Glutamatergic neuron (in vitro differentiated cells): ENCODE results near the gene ABTB2. TPM values are rescaled to one million over a fixed set of nuclear protein-coding genes. Genes with fewer than 3 reads are reported as not detected.
A peak's percentile ranks its signal among the peaks of the same experiment; 100 is the strongest.

ENCODE experiments used
- DNase-seq: peaks from one replicate; pipeline ENCODE4 v3.0.0; 2022
- H3K27ac Mint-ChIP-seq: one replicate; pipeline ENCODE4 v1.8.0; 2020; ENCODE audit warnings: mild to moderate bottlenecking, mixed read lengths, inconsistent platforms; ENCODE audit not compliant: unreplicated experiment
- H3K27me3 Mint-ChIP-seq: one replicate; pipeline ENCODE4 v1.8.0; 2020; ENCODE audit warnings: mild to moderate bottlenecking, moderate library complexity, mixed read lengths, inconsistent platforms; ENCODE audit not compliant: unreplicated experiment
- H3K36me3 Mint-ChIP-seq: one replicate; pipeline ENCODE4 v1.8.0; 2020; ENCODE audit warnings: mild to moderate bottlenecking, mixed read lengths, inconsistent platforms; ENCODE audit not compliant: unreplicated experiment
- H3K4me1 Mint-ChIP-seq: one replicate; pipeline ENCODE4 v1.8.0; 2020; ENCODE audit warnings: mild to moderate bottlenecking, low read depth, mixed read lengths, inconsistent platforms; ENCODE audit not compliant: unreplicated experiment
- H3K4me3 Mint-ChIP-seq: one replicate; pipeline ENCODE4 v1.8.0; 2020; ENCODE audit warnings: mild to moderate bottlenecking, mixed read lengths, inconsistent platforms; ENCODE audit not compliant: unreplicated experiment
- H3K9me3 Mint-ChIP-seq: one replicate; pipeline ENCODE4 v1.8.0; 2020; ENCODE audit warnings: mild to moderate bottlenecking, moderate library complexity, mixed read lengths, inconsistent platforms; ENCODE audit not compliant: unreplicated experiment
- total RNA-seq: library from RNA; stranded (reverse); fragmentation: NEBNext Ultra II Directional; extraction: Animal tissue kit (Norgen Biotek cat#: 25700); gene quantifications from one replicate; pipeline ENCODE4 v1.2.1, GENCODE V29; 2021; ENCODE audit not compliant: unreplicated experiment
- TF ChIP-seq, protein P1 (sequence below): fragments of 200-600 bp; sonication (generic); IDR thresholded peaks from one replicate; pipeline ENCODE4 v1.5.0; 2021; ENCODE audit not compliant: partially characterized antibody, unreplicated experiment

The ABTB2 gene
- total RNA-seq, 1 donor from 2014 or later: 9.3 TPM

DNA sequence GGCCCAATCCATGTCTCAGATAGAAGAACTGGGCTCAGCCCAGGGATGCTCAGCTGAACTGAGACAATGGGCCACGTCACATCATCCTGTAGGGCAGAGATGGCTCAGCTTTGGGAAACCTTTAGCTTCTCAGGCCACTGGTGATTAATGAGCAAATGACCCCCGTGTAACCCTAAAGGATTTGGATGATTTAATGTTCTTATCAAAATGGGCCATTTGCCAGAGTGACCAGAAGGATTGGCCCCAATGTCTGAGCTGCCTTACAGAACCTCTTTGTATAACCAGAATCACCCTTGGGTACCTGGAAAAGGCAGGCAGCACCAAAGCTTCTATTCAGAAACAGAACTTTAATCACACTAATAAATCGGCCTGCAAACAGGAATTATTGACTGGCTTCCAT lies 73.7 kb downstream of the ABTB2 start:
- peak overlapping the region; percentile 4 for H3K27ac Mint-ChIP-seq
- H3K27me3 Mint-ChIP-seq: no peaks in the 10 kb centered on the region
- peaks cover 6% of the 10 kb centered on the region for H3K4me1 Mint-ChIP-seq
- TF ChIP-seq, protein P1, sequence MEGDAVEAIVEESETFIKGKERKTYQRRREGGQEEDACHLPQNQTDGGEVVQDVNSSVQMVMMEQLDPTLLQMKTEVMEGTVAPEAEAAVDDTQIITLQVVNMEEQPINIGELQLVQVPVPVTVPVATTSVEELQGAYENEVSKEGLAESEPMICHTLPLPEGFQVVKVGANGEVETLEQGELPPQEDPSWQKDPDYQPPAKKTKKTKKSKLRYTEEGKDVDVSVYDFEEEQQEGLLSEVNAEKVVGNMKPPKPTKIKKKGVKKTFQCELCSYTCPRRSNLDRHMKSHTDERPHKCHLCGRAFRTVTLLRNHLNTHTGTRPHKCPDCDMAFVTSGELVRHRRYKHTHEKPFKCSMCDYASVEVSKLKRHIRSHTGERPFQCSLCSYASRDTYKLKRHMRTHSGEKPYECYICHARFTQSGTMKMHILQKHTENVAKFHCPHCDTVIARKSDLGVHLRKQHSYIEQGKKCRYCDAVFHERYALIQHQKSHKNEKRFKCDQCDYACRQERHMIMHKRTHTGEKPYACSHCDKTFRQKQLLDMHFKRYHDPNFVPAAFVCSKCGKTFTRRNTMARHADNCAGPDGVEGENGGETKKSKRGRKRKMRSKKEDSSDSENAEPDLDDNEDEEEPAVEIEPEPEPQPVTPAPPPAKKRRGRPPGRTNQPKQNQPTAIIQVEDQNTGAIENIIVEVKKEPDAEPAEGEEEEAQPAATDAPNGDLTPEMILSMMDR: no peak
- H3K9me3 Mint-ChIP-seq: no peaks in the 10 kb centered on the region
- no peak overlapping the region for H3K4me3 Mint-ChIP-seq
- no peaks in the 10 kb centered on the region for H3K36me3 Mint-ChIP-seq
- no peak for DNase-seq

DNA sequence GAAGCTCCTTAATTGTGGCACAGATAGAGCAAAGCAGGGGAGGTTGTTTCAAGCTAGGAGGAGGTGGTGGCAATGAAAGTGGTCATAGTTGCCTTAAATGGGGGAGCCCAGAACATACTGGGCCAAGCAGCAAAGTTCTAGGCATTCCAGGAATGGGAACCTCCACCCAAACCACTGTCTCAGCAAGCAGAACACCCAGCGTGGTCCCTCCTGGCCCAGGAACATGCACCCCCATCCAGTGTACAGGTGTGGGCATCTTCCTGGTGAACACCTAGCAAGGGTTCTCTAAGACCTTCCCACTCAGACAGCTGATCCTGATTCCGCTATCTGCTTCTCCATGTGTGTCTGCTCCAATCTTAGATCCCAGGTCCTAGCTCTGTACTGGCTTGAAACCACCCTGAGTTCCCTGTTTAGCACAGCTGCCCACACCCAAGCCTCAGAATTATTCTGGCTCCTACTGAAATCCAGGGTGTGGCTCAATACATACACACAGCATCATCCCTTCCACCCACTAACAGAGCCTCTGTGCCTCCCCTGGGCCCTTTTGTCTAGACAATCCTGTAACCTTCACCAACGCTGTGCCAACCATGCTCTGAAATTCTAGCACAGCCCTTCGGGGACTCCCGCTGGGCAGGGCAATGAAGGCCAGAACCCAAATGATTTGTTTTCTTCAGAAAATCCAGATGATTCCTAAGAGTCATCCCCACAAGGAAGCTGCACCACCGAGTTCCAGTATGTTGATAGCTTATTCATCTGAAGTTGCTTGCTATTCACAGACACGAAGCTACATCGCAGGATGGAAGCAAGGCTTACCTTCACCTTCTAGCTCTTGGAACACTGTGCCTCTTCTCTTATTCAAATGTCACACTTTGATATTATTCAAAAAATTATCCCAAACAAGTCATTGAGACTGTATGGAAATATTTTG lies 76.6 kb downstream of the ABTB2 start:
- H3K27me3 Mint-ChIP-seq: no peaks in the 10 kb centered on the region
- H3K4me1 Mint-ChIP-seq: peaks cover 6% of the 10 kb centered on the region
- DNase-seq: no peak
- no peak overlapping the region for H3K27ac Mint-ChIP-seq
- TF ChIP-seq, protein P1: no peak
- no peak overlapping the region for H3K4me3 Mint-ChIP-seq
- no peaks in the 10 kb centered on the region for H3K36me3 Mint-ChIP-seq
- no peaks in the 10 kb centered on the region for H3K9me3 Mint-ChIP-seq

DNA sequence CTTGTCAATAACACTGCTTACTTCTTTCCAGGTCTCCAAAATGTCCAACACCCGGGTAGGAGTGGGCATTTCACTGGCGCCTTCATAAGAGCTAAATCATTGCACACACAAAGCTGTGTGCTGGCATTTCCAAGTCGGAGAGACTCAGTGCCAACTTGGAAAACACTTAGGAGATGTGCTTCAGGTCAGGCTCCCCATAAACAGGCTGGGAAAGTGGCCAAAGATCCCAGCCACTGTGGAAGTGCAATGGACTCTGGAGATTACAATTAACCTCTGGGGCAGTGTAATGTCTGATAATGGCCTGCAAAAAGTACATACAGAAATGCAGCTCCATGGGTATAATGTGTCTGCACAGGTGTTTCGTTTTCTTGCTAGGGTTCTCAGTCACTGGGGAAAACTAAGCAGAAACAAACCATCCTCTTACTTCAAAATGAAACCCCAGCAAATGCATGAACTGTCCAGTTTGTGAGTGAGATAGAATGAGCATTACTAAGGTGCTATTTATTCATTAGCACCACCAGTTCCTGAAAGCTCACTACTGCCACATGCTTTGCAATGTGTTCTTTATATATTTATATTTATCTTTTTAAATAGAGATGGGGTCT lies 79.0 kb downstream of the ABTB2 start:
- no peak overlapping the region for H3K27ac Mint-ChIP-seq
- H3K27me3 Mint-ChIP-seq: no peaks in the 10 kb centered on the region
- TF ChIP-seq, protein P1: no peak
- peaks cover 3% of the 10 kb centered on the region for H3K4me1 Mint-ChIP-seq
- H3K36me3 Mint-ChIP-seq: no peaks in the 10 kb centered on the region
- DNase-seq: no peak
- no peaks in the 10 kb centered on the region for H3K9me3 Mint-ChIP-seq
- H3K4me3 Mint-ChIP-seq: no peak overlapping the region

DNA sequence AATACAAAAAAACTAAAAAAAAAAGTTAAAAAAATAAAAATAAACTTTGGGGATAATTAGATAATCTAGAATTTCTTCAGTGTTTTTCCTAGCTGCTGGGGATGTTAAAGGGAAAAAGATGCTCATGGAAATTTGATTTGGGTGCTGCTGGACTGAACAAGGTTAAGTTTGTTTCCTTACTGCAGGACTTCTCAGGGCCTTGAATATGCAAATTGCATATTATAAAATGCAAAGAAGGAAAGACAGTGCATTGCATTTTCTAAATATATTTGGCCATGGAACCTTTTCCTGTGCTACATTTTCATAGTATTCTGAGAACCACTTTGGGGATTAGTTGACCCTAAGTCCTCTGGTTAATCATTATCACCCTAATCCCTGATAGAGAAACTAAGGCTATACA lies 79.6 kb downstream of the ABTB2 start:
- TF ChIP-seq, protein P1: no peak
- no peaks in the 10 kb centered on the region for H3K27me3 Mint-ChIP-seq
- H3K36me3 Mint-ChIP-seq: no peaks in the 10 kb centered on the region

DNA sequence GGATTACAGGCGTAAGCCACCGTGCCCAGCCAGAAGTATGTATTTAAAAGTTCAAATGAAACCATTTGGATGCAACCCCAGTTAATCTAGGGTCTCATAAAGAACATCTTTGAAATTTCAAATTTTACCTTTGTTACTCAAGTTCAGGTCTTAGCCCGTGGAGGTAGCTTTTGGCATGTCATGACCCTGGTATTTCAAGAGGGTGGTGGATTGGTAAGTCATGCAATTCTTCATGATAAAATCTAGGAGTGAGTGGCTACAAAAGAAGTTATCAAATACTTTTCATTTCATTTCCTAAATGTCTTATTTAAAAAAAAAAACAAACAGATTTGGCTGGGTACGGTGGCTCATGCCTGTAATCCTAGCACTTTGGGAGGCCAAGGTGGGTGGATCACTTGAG lies 80.6 kb downstream of the ABTB2 start:
- no peak overlapping the region for H3K27ac Mint-ChIP-seq
- H3K9me3 Mint-ChIP-seq: no peaks in the 10 kb centered on the region
- H3K4me1 Mint-ChIP-seq: peaks cover 3% of the 10 kb centered on the region
- no peak for DNase-seq
- H3K4me3 Mint-ChIP-seq: no peak overlapping the region
- no peaks in the 10 kb centered on the region for H3K27me3 Mint-ChIP-seq
- TF ChIP-seq, protein P1: no peak
- no peaks in the 10 kb centered on the region for H3K36me3 Mint-ChIP-seq

More for the DNA sequence above, 79.6 kb downstream of the ABTB2 start:
- no peak overlapping the region for H3K27ac Mint-ChIP-seq
- H3K4me1 Mint-ChIP-seq: peaks cover 3% of the 10 kb centered on the region
- no peaks in the 10 kb centered on the region for H3K9me3 Mint-ChIP-seq
- DNase-seq: no peak
- H3K4me3 Mint-ChIP-seq: no peak overlapping the region
